Small intestine (tissue), 7 donors: ENCODE data around the gene VIPR2. TPM values are rescaled to one million over a fixed set of nuclear protein-coding genes. Genes with fewer than 3 reads are reported as not detected.

Experiments
- DNase-seq, 2 donors: peaks; one replicate each; pipeline versions ENCODE4 v3.0.0 to v3.0.0-alpha.2; 2013
- FAIRE-seq: peaks from 2 replicates; lab custom pipeline; 2012; peaks lifted over from hg19 to GRCh38; lab: Jason Lieb, UNC
- H3K27ac ChIP-seq, 3 donors: one replicate each; pipeline ENCODE4 v1.5.1; 2013; ENCODE audit warnings: low read length in 2 of 3, mild to moderate bottlenecking in 2 of 3, control low read depth in 1 of 3, inconsistent platforms in 1 of 3, low read depth in 1 of 3, moderate library complexity in 1 of 3
- H3K27me3 ChIP-seq, 3 donors: one replicate each; pipeline ENCODE4 v1.6.1; 2013; ENCODE audit warnings: low read length in 3 of 3, inconsistent platforms in 1 of 3; ENCODE audit not compliant: control insufficient read depth in 3 of 3, insufficient read depth in 3 of 3
- H3K36me3 ChIP-seq, 3 donors: one replicate each; pipeline ENCODE4 v1.6.1; 2013; ENCODE audit warnings: low read length in 3 of 3, inconsistent platforms in 1 of 3, low read depth in 1 of 3, mild to moderate bottlenecking in 1 of 3, moderate library complexity in 1 of 3; ENCODE audit not compliant: control insufficient read depth in 3 of 3, insufficient read depth in 2 of 3
- H3K4me1 ChIP-seq, 3 donors: one replicate each; pipeline ENCODE4 v1.6.1; 2013; ENCODE audit warnings: low read length in 2 of 3, inconsistent platforms in 1 of 3, low read depth in 1 of 3, mild to moderate bottlenecking in 1 of 3, moderate library complexity in 1 of 3; ENCODE audit not compliant: control insufficient read depth in 3 of 3, insufficient read depth in 2 of 3
- H3K4me3 ChIP-seq, 3 donors: one replicate each; pipeline ENCODE4 v1.5.1; 2013; ENCODE audit warnings: low read length in 3 of 3, control low read depth in 1 of 3, inconsistent platforms in 1 of 3, low read depth in 1 of 3, mild to moderate bottlenecking in 1 of 3, moderate library complexity in 1 of 3
- H3K9me3 ChIP-seq, 2 donors: one replicate each; pipeline ENCODE4 v1.6.1; 2013; ENCODE audit warnings: low read depth in 1 of 2, low read length in 1 of 2; ENCODE audit not compliant: control insufficient read depth in 2 of 2, insufficient read depth in 1 of 2
- WGBS, 3 donors: extraction: QIAGEN DNeasy Blood & Tissue Kit; methylation state at CpG; one replicate each; pipeline ENCODE4 v1.1.7; 2013; 5-methylcytosine and 5-hydroxymethylcytosine counted together
- polyA plus RNA-seq, 4 donors: library from polyadenylated mRNA; stranded (reverse) in 3 of 4; unstranded in 1 of 4; fragments of 200-250 nt in 3 of 4; fragments of 120-200 nt in 1 of 4; gene quantifications; one replicate each; pipeline versions ENCODE4 v1.2.1 to v1.2.3, GENCODE V29; 2013
- donor health status: healthy with polysubstance abuse.
- donor health status: control.
- donor health status: control.
- donor health status: Bipolar disorder and iron deficiency.
- donor health status: healthy.

VIPR2 gene
- polyA plus RNA-seq, 4 donors = 0.81 to 1.2 (median 0.97) TPM; not detected in 1

DNA sequence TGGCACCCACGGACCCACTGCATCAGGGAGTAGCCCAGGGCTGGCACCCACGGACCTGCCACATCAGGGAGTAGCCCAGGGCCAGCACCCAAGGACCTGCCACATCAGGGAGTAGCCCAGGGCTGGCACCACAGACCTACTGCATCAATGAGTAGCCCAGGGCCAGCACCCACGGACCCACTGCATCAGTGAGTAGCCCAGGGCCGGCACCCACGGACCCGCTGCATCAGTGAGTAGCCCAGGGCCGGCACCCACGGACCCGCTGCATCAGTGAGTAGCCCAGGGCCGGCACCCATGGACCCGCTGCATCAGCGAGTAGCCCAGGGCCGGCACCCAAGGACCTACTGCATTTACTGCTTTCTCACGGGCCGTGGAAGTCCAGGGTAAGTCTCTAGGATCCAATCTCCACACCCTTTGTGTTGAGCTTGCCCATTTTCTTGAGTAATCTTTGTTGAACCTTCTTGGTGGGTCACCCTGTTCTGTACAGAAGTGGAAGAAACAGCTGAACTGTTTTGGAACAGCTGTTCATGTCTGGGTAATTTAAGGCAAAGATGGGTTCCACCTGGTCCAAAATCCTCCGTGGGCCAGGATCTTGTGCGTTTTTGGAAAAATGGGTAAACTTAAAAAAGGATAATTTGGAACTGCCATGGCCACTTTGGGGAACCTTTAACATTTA, 69.0 kb downstream of the VIPR2 start:
- Histone ChIP-seq H3K36me3 (no peaks in the 10 kb centered on the region), H3K4me1 (no peaks in the 10 kb centered on the region), H3K27me3 (no peaks in the 10 kb centered on the region), H3K9me3 (no peaks in the 10 kb centered on the region), H3K27ac (no peak overlapping the region), H3K4me3 (no peak overlapping the region)
- DNase-seq (no peak), FAIRE-seq (no peak)
- WGBS, 3 donors = 74 to 81% (median 78%) methylated on average over 14 to 17 of the region's 17 CpGs

DNA sequence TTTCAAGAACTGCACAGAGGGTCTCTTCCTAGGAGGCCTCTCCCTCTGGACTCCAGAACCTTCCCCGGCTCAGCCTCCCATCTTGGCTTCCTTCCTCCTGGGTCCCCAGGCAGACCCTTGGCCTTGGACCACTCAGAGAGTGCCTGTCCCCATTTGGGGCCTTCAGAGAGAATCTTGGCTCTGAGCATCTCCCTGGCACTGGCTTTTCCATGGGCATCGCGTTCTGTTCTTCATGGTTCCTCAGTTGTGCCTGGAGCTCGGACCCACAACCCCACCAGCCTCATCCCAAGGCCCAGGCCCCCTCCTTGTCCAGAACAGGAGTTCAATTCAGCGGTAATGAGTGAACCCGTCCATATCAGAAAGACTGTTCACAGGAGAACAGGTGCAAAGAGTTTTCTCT, 73.4 kb downstream of the VIPR2 start:
- Histone ChIP-seq H3K9me3 (no peaks in the 10 kb centered on the region), H3K4me1 (peaks cover 0 to 3% (median 0%) of the 10 kb centered on the region in 3 donors), H3K27me3 (no peaks in the 10 kb centered on the region), H3K4me3 (no peak overlapping the region), H3K27ac (no peak overlapping the region), H3K36me3 (no peaks in the 10 kb centered on the region)
- DNase-seq = no peak
- WGBS, 3 donors = 83 to 90% (median 87%) methylated on average over 6 of the region's 6 CpGs
- FAIRE-seq = no peak

DNA sequence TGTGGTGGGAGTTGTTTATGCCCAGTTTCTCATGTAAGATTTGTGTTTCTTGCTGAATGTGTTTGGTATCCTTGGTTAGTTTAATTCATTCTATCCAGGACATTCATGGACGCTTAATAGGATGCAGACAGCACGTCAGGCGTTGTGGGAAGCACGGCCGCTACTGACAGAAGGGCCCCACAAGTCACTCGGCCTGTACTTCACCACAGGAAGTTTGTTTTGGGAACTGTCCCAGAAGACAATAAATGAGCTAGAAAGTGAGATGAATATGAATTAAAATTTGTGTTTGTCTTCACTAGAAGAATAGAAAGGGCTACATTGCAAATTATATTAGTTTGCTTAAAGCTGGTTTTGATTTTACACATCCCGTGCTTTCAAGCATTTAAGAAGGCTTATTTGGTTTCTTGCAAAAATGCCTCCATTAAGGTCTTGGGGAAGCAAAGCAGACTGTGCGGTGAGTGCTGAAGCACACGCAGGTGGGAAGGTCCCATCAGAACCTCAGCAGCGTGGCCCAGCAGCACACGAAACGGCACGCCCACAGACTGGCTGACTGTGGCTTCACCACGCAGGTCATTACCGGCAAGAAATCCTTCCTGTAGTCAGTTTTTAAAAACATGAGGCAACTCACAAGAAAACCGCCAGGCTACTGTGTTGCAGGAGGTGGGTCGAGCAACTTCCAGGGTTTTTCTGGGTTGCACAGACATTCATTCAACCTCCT, 74.1 kb downstream of the VIPR2 start:
- Histone ChIP-seq H3K36me3 (no peaks in the 10 kb centered on the region), H3K27me3 (no peaks in the 10 kb centered on the region), H3K27ac (no peak overlapping the region), H3K4me3 (no peak overlapping the region), H3K9me3 (no peaks in the 10 kb centered on the region), H3K4me1 (peaks cover 0 to 3% (median 0%) of the 10 kb centered on the region in 3 donors)
- no peak for DNase-seq
- WGBS, 3 donors = 50 to 78% (median 62%) methylated on average over 17 of the region's 17 CpGs
- FAIRE-seq = no peak

DNA sequence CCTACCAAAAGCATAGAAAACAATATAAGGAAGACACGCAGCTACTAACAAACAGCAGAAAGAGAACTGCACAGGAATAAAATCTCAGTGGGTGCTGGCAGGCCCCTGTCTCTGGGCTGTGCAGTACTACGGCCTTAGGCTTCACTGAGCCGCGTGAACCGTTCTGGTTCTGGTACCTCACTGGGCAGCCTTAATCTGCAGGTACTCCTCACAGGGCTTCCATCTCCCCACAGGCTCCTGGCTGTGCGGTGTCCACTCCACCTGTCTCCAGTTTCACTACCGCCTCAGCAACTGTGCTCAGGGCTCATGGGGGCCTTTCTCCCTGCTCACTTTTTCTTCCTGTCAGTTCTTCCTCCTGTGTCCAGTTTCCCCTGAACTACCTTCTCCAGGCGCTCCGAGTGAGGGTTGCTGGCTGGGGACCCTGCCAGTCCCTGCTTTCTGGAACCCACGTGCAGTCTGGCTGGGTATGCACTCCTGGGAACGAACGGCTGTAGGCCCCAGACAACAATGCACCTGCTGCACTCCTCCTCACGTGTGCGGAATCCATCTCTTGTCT, 75.7 kb downstream of the VIPR2 start:
- 84 to 86% (median 85%) methylated on average over 14 of the region's 14 CpGs for WGBS, 3 donors
- Histone ChIP-seq H3K36me3 (no peaks in the 10 kb centered on the region), H3K27ac (peak overlapping the region in 1 of 3 donors; percentile 55), H3K27me3 (no peaks in the 10 kb centered on the region), H3K4me3 (no peak overlapping the region), H3K9me3 (no peaks in the 10 kb centered on the region), H3K4me1 (peaks cover 0 to 3% (median 0%) of the 10 kb centered on the region in 3 donors)
- no peak for FAIRE-seq
- DNase-seq = no peak

DNA sequence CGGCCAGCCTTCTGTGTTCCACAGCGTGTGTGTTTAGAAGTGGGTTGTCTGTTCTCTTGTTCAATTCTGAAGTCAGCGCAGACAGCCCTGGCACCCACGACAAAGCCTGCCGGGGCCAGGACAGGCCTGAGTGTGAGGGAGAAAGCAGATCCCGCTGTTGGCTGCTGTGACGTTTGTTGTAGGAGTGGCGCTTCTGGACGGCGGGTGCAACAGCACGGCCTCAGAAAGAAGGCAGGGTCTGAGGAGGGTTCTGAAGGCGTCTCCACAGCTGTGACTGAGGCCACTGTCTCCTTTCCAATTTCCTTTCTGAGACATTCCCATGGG, 76.2 kb downstream of the VIPR2 start:
- FAIRE-seq = no peak
- H3K4me1 ChIP-seq = peaks cover 0 to 3% (median 0%) of the 10 kb centered on the region in 3 donors
- H3K27me3 ChIP-seq = no peaks in the 10 kb centered on the region
- peak overlapping the region in 1 of 3 donors; percentile 55 for H3K27ac ChIP-seq
- H3K4me3 ChIP-seq = no peak overlapping the region
- no peaks in the 10 kb centered on the region for H3K36me3 ChIP-seq
- WGBS, 3 donors = 47 to 72% (median 69%) methylated on average over 12 of the region's 12 CpGs
- peak; percentile 7 to 9 for DNase-seq
- no peaks in the 10 kb centered on the region for H3K9me3 ChIP-seq

DNA sequence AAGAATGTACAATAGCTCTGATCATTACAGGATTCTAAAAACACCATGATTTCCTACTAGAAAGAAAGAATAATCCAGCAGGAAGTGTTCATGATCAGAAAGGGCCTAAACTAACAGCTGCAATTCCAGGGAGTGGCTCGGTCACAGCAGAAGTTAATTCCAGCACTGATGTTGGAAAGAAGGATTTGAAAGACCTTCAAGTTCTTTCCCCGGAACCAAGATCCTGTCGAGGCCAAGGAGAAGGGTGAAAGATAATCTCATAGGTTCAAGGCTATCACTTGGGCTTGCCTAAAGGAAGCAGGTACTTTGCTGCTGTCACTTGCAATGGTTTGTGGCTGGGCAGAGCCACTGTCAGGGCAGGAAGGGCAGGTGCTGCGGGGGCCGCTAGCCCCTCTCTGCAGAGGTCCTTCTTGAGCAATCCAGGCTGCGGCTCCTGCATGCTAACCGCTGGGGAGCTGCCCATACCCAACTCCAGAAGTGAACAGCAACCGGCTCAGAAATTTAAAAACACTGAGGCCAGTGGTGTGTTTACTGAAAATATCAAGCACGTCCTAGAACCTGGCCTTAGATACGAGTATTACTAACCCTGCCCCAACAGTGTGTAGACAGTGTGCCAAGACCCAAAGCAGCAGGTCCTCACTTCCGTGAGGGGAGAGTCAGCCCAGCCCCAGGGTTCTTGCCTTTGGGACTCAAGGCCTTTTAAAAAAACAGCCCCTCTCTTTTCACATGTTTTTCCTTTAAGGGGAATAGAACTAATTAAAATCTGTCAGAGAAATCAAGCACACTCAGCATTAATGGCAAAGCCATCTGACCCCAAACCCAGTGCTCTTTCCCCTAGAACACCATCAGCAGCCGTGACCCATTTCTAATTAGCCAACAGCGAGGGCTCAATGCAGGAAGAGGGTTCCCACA, 76.8 kb downstream of the VIPR2 start:
- Histone ChIP-seq H3K4me1 (peaks cover 0 to 3% (median 0%) of the 10 kb centered on the region in 3 donors), H3K36me3 (no peaks in the 10 kb centered on the region), H3K27me3 (no peaks in the 10 kb centered on the region), H3K27ac (peak overlapping the region in 1 of 3 donors; percentile 55), H3K4me3 (no peak overlapping the region), H3K9me3 (no peaks in the 10 kb centered on the region)
- DNase-seq = no peak
- WGBS, 3 donors = 67 to 74% (median 68%) methylated on average over 13 of the region's 13 CpGs
- FAIRE-seq = no peak

DNA sequence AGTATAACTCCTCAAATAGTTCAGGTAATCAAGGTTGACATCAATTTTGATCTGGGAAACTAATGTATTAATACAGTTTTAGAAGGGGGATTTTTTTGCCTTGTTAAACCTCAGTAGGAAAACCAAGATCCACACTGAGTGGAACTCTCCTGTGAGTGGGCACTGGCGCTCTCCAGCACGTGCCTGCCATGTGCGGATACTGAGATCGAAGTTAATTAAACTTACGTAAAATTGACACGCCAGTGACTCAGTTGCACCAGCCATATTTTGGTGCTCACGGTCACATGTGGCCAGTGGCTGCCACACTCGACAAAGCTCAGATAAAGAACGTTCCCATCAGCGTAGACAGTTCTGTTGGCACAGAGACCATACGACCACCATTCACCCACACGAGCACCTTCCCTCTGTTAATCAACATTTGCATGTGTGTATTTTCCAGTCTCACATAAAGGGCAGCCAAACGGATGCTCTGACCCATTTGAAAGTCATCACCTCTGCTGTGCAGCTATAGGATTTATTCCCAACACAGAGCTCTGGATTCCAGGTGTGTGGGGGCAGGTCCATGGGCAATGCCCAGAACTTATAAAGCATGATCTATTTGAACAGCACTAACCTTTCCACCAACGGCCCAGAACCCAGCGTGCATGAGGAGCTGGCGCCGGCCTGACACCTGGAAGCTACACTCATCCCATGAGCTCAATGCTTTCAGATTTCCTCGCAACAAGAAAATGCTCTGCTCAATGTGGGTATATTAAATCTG, 77.7 kb downstream of the VIPR2 start:
- WGBS, 3 donors = 87 to 91% (median 91%) methylated on average over 18 of the region's 18 CpGs
- Histone ChIP-seq H3K36me3 (no peaks in the 10 kb centered on the region), H3K4me1 (peaks cover 0 to 3% (median 0%) of the 10 kb centered on the region in 3 donors), H3K4me3 (no peak overlapping the region), H3K27ac (no peak overlapping the region), H3K27me3 (no peaks in the 10 kb centered on the region), H3K9me3 (no peaks in the 10 kb centered on the region)
- FAIRE-seq (no peak), DNase-seq (no peak)
